ENCODE measurements around the gene TMED6.

DNA sequence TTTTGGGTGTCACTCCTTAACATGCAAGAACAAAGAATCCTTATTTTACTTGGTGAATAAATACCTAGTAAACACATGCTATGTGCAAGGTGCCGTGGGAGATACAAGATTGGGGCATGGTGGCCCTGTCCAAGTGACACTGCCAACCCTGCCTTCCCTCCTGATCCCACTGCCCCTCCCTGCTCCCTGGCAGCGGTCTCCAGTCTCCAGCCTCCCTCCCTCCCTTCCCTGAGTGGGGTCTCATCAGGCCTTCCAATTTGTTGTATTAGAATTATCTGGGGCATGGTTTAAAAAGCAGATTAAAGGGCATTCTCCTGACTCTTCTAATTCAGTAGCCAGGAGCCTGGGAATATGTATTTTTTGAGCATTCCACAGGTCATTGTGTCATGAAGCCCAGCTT is 12.5 kb upstream of the TMED6 start:
- TF ChIP-seq, protein P1, sequence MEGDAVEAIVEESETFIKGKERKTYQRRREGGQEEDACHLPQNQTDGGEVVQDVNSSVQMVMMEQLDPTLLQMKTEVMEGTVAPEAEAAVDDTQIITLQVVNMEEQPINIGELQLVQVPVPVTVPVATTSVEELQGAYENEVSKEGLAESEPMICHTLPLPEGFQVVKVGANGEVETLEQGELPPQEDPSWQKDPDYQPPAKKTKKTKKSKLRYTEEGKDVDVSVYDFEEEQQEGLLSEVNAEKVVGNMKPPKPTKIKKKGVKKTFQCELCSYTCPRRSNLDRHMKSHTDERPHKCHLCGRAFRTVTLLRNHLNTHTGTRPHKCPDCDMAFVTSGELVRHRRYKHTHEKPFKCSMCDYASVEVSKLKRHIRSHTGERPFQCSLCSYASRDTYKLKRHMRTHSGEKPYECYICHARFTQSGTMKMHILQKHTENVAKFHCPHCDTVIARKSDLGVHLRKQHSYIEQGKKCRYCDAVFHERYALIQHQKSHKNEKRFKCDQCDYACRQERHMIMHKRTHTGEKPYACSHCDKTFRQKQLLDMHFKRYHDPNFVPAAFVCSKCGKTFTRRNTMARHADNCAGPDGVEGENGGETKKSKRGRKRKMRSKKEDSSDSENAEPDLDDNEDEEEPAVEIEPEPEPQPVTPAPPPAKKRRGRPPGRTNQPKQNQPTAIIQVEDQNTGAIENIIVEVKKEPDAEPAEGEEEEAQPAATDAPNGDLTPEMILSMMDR (IDR thresholded peaks at IDR 0.05; ENCODE audit: extremely low read depth in 1 of 2, insufficient read depth in 1 of 2, low read depth in 1 of 2, low read length in 2 of 2) = no peak
- TF ChIP-seq EZH2 (IDR thresholded peaks at IDR 0.05; ENCODE audit: borderline replicate concordance, low read depth, low read length, severe bottlenecking) (no peak), POLR2AphosphoS5 (IDR thresholded peaks at IDR 0.05; ENCODE audit: insufficient read depth, low read depth, low read length) (no peak), POLR2A (IDR thresholded peaks at IDR 0.05; ENCODE audit: low read depth, low read length) (no peak)

All from endothelial cell of umbilical vein (primary cell).